HL-60 (cell line): ENCODE results near the gene BIRC7.

Experiments used
- CTCF ChIP-seq: IDR thresholded peaks from one replicate; pipeline ENCODE4 v1.5.1; 2011; ENCODE audit warnings: low read length, control low read depth, inconsistent platforms; ENCODE audit not compliant: insufficient read depth
- GABPA ChIP-seq: IDR thresholded peaks from 2 replicates; pipeline ENCODE4 v1.6.1; 2012; ENCODE audit warnings: low read depth
- POLR2AphosphoS5 ChIP-seq: IDR thresholded peaks from 2 replicates; pipeline ENCODE4 v1.6.1; 2012; ENCODE audit warnings: low read depth
- SPI1 ChIP-seq: IDR thresholded peaks from 2 replicates; pipeline ENCODE4 v1.6.1; 2012; ENCODE audit warnings: low read depth, mild to moderate bottlenecking, borderline replicate concordance

DNA sequence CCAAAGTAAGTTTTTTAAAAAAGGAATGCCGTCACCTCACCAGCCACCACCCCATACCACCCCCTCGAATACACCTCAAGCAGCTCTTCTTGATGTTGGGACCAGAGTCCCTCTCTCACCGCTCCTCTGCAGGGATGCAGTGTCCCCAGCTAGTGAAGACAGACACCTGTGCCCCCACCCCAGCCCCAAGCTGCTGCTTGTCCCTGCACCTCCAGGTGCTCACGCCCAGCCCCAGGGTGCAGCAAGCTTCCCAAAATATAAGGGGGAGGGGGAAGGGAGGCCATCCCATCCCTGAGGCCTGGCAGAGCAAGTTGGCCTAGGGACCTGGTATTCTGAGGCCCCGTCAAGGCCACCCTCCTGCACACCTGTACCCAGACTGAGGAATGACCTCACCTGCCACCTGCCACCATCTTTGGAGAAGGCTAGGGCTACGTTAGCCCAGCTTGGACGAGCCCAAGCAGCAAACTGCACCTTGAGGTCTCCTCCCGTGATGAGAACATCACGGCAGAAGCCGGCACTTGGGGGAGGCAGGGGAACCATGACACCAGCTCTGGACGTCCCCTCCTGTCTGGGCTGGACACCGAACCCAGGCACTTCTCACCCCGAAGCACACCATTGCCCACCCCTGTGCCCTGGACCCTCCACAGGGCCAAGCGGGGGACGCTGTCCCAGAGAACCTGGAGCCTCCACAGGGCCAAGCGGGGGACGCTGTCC lies 45.7 kb upstream of the BIRC7 start:
- TF ChIP-seq CTCF, result no peak
- no peak for TF ChIP-seq GABPA
- TF ChIP-seq SPI1, result no peak
- TF ChIP-seq POLR2AphosphoS5, result no peak
